CD8-positive, alpha-beta memory T cell (primary cell): ENCODE measurements around the gene PGBD1. TPM values are rescaled to one million over a fixed set of nuclear protein-coding genes. Genes with fewer than 3 reads are reported as not detected.

Experiments
- CTCF ChIA-PET: fragments of 350-600 bp; sonication (Branson Sonifier 250); formaldehyde crosslinking; loops from one replicate; lab custom pipeline; 2021; ENCODE audit warnings: antibody characterized with exemption; lab: Charles Lee
- POLR2A ChIA-PET: fragments of 350-600 bp; sonication (Branson Sonifier 250); formaldehyde crosslinking; loops from one replicate; lab custom pipeline; 2021; ENCODE audit warnings: antibody characterized with exemption; lab: Charles Lee
- DNase-seq, 5 donors: peaks; one replicate each; pipeline versions ENCODE4 v3.0.0 to v3.0.0-alpha.2; 2020 to 2022; ENCODE audit warnings: mixed read lengths in 1 of 5
- H3K27ac ChIP-seq: one replicate; pipeline ENCODE4 v1.7.0; 2013; ENCODE audit warnings: low read depth, mild to moderate bottlenecking, low read length, moderate library complexity
- H3K27me3 ChIP-seq: 2 replicates; pipeline ENCODE4 v1.7.0; 2013; ENCODE audit warnings: low read length, mild to moderate bottlenecking; ENCODE audit not compliant: insufficient read depth, poor library complexity, severe bottlenecking
- H3K36me3 ChIP-seq: 2 replicates; pipeline ENCODE4 v1.7.0; 2013; ENCODE audit warnings: mild to moderate bottlenecking, low read length, moderate library complexity; ENCODE audit not compliant: insufficient read depth
- H3K4me1 ChIP-seq: 2 replicates; pipeline ENCODE4 v1.7.0; 2013; ENCODE audit warnings: mild to moderate bottlenecking, low read length, moderate library complexity; ENCODE audit not compliant: insufficient read depth
- H3K4me3 ChIP-seq: 2 replicates; pipeline ENCODE4 v1.7.0; 2013; ENCODE audit warnings: mild to moderate bottlenecking, low read length
- H3K9me3 ChIP-seq: 2 replicates; pipeline ENCODE4 v1.7.0; 2013; ENCODE audit warnings: mild to moderate bottlenecking, low read length
- H3K27ac Mint-ChIP-seq, 8 donors: one replicate each; pipeline ENCODE4 v1.8.0; 2020 to 2021; ENCODE audit warnings: mixed read lengths in 8 of 8, mild to moderate bottlenecking in 6 of 8, inconsistent platforms in 3 of 8, moderate library complexity in 3 of 8
- H3K27me3 Mint-ChIP-seq, 2 donors: one replicate each; pipeline ENCODE4 v1.8.0; 2020 to 2021; ENCODE audit warnings: mixed read lengths in 2 of 2, mild to moderate bottlenecking in 1 of 2, moderate library complexity in 1 of 2
- H3K36me3 Mint-ChIP-seq, 3 donors: one replicate each; pipeline ENCODE4 v1.8.0; 2020 to 2021; ENCODE audit warnings: mixed read lengths in 3 of 3, inconsistent platforms in 1 of 3, mild to moderate bottlenecking in 1 of 3
- H3K4me1 Mint-ChIP-seq, 3 donors: one replicate each; pipeline ENCODE4 v1.8.0; 2020 to 2021; ENCODE audit warnings: mixed read lengths in 3 of 3, inconsistent platforms in 1 of 3, mild to moderate bottlenecking in 1 of 3
- H3K4me3 Mint-ChIP-seq, 7 donors: one replicate each; pipeline ENCODE4 v1.8.0; 2020 to 2021; ENCODE audit warnings: mixed read lengths in 7 of 7, mild to moderate bottlenecking in 6 of 7, moderate library complexity in 4 of 7, inconsistent platforms in 2 of 7
- H3K9me3 Mint-ChIP-seq, 5 donors: one replicate each; pipeline ENCODE4 v1.8.0; 2020 to 2022; ENCODE audit warnings: mixed read lengths in 5 of 5, mild to moderate bottlenecking in 3 of 5, moderate library complexity in 2 of 5, inconsistent platforms in 1 of 5
- polyA plus RNA-seq: library from polyadenylated mRNA; unstranded; fragments of 300-500 nt; fragmentation: Illumina TruSeq; gene quantifications from one replicate; pipeline ENCODE4 v1.2.3, GENCODE V29; 2021
- total RNA-seq, 2 experiments: library from RNA; stranded (reverse); gene quantifications; one replicate each; pipeline ENCODE4 v1.2.3, GENCODE V29; 2021

Gene PGBD1
- total and polyA plus RNA-seq, 3 experiments from 2014 or later: 0.87 to 5.4 (median 4.6) TPM

DNA sequence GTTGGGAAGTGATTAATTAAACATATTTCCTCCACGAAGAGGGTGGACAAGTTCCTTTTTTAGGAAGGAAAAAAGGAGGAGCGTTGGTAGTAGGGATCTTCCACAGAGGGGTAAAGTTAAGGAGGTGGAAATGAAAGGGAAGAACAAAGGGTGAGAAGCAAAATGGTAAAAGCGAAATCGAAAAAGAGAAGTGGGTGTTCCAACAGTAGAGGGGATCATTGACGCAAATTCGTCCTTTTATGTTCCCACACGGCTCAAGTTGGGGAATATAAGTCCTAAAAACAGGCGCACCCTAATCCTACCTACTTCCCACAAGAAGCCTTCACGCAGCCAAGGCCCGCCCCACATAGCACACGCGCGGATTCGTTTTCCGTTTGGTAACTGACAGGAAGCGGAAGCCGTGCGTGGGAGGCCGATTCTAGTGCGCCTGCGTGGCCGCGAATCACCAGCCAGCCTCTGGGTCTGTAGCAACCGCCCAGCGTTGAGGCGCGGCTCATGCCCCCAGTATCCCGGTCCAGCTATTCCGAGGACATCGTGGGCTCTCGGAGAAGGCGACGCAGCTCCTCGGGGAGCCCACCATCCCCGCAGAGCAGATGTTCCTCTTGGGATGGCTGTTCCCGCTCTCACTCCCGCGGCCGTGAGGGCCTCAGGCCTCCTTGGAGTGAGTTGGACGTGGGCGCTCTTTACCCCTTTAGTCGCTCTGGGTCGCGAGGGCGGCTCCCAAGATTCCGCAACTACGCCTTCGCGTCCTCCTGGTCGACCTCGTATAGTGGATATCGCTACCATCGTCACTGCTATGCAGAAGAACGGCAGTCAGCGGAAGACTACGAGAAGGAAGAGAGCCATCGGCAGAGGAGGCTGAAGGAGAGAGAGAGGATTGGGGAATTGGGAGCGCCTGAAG lies 22.2 kb upstream of the PGBD1 start, which contains the start of gene NKAPL:
Gene NKAPL (plus strand): TSS at position 421 of the 901 bp plus-strand sequence. CDS start 75 bp downstream, at position 496.
- peaks cover 0 to 8% (median 4%) of the 10 kb centered on the region in 3 donors for H3K36me3 Mint-ChIP-seq
- H3K9me3 Mint-ChIP-seq: peaks cover 0 to 3% (median 2%) of the 10 kb centered on the region in 5 donors
- no peaks in the 10 kb centered on the region for H3K36me3 ChIP-seq
- peaks cover 0 to 5% (median 3%) of the 10 kb centered on the region in 3 donors for H3K4me1 Mint-ChIP-seq
- H3K4me3 Mint-ChIP-seq: peak within 1 kb of the TSS in 6 of 7 donors; percentile 21 to 65 (median 40)
- peak within 1 kb of the TSS; percentile 23 for H3K4me3 ChIP-seq
- H3K27me3 Mint-ChIP-seq: peaks cover 4 to 23% of the 10 kb centered on the region in 2 donors
- ChIA-PET POLR2A (interaction anchor here (1.5 kb wide), 1 partner anchor 8 kb away, joined by 3 read pairs; the partner anchor contains the start of gene ZSCAN26), CTCF (no interaction called here)
- H3K27me3 ChIP-seq: no peaks in the 10 kb centered on the region
- peak within 1 kb of the TSS in 2 of 8 donors; percentile 26 to 37 for H3K27ac Mint-ChIP-seq
- H3K4me1 ChIP-seq: peaks cover 6% of the 10 kb centered on the region
- H3K9me3 ChIP-seq: no peaks in the 10 kb centered on the region
- DNase-seq: peak in 4 of 5 donors; percentile 9 to 60 (median 32)
- H3K27ac ChIP-seq: no peak within 1 kb of the TSS

GRCh38 chr6:28263922-28264321 lies 17.4 kb upstream of the PGBD1 start:
- Mint-ChIP-seq H3K27me3 (peaks cover 4 to 9% of the 10 kb centered on the region in 2 donors), H3K4me3 (peak overlapping the region in 1 of 7 donors; percentile 9), H3K27ac (no peak overlapping the region), H3K36me3 (no peaks in the 10 kb centered on the region), H3K4me1 (peaks cover 0 to 6% (median 2%) of the 10 kb centered on the region in 3 donors), H3K9me3 (peaks cover 0 to 2% (median 0%) of the 10 kb centered on the region in 5 donors)
- no peaks in the 10 kb centered on the region for H3K9me3 ChIP-seq
- DNase-seq: no peak
- no peaks in the 10 kb centered on the region for H3K36me3 ChIP-seq
- H3K4me1 ChIP-seq: peaks cover 18% of the 10 kb centered on the region
- no peaks in the 10 kb centered on the region for H3K27me3 ChIP-seq
- H3K4me3 ChIP-seq: no peak overlapping the region
- CTCF ChIA-PET: interaction anchor here (1.2 kb wide), 1 partner anchor 11 kb away, joined by 4 read pairs; the partner anchor contains the start of gene ZKSCAN4
- POLR2A ChIA-PET: interaction anchor here (1.0 kb wide), 1 partner anchor 20 kb away, joined by 3 read pairs; no protein-coding TSS in a partner anchor
- no peak overlapping the region for H3K27ac ChIP-seq

DNA sequence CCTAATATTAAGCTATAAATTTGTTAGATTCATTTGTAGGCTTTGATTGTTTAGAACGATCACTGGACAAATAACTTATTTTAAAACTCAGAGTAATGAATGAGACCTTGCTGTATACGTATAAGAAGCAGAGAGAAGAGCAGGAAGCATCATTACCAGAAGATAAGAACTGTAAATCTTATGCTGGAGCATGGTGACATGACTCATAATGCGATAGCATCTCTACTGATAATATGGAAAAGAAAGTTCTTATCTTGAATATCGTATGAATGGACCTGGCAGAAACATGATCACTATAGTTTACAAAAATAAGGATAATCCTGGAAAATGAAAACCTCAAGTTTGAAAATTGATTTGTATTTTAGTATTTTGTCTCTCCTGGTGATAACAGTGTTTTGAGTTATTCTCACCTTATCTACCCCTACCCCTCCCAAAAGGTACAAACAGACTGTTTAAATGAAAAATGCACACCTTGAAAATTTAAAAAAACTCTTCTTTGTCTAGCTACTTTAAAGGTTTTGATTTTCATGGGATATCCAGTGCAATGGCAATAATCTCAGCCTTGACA lies 16.5 kb upstream of the PGBD1 start:
- H3K9me3 ChIP-seq: no peaks in the 10 kb centered on the region
- H3K9me3 Mint-ChIP-seq: peaks cover 0 to under 1% (median 0%) of the 10 kb centered on the region in 5 donors
- H3K27ac ChIP-seq: no peak overlapping the region
- H3K4me1 ChIP-seq: peaks cover 18% of the 10 kb centered on the region
- no peaks in the 10 kb centered on the region for H3K36me3 Mint-ChIP-seq
- peaks cover 4 to 8% (median 7%) of the 10 kb centered on the region in 3 donors for H3K4me1 Mint-ChIP-seq
- H3K36me3 ChIP-seq: no peaks in the 10 kb centered on the region
- CTCF ChIA-PET: no interaction called here
- no peak overlapping the region for H3K4me3 ChIP-seq
- peak overlapping the region in 1 of 7 donors; percentile 36 for H3K4me3 Mint-ChIP-seq
- H3K27ac Mint-ChIP-seq: no peak overlapping the region
- DNase-seq: no peak
- POLR2A ChIA-PET: interaction anchor here (1.1 kb wide), 1 partner anchor 10 kb away, joined by 3 read pairs; no protein-coding TSS in a partner anchor
- no peaks in the 10 kb centered on the region for H3K27me3 ChIP-seq
- peaks cover 4% of the 10 kb centered on the region in 2 donors for H3K27me3 Mint-ChIP-seq

DNA sequence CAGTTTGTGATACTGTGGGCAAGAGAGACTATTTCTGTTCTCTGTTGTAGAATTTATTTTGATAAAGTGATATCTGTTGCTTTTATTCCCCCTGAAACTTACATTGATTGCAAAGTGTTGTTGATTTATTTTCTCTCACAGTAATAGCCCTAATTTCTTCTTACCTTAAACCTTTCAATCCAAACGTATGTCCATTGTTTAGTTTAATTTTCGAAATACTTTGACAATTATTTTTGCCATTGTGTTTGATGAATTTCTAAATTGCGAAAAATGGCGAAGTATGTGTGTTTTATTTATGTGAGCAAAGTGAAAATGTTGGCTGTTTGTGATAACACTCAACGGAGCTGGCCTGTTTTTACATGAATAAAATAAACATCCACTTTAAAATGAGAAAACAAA lies 14.8 kb upstream of the PGBD1 start:
- no peak for DNase-seq
- Histone ChIP-seq H3K9me3 (no peaks in the 10 kb centered on the region), H3K27ac (peak overlapping the region; percentile 81), H3K4me3 (peak overlapping the region; percentile 90), H3K36me3 (no peaks in the 10 kb centered on the region), H3K27me3 (no peaks in the 10 kb centered on the region), H3K4me1 (peaks cover 18% of the 10 kb centered on the region)
- peaks cover 0 to 2% (median 2%) of the 10 kb centered on the region in 3 donors for H3K36me3 Mint-ChIP-seq
- peaks cover 0 to 4% of the 10 kb centered on the region in 2 donors for H3K27me3 Mint-ChIP-seq
- no peak overlapping the region for H3K4me3 Mint-ChIP-seq
- ChIA-PET CTCF (interaction anchor here (0.9 to 3.7 kb wide), 7 partner anchors 14 to 142 kb away, joined by 3 to 22 read pairs (median 3); partner anchors contain the start of genes ZKSCAN4, ZKSCAN8 and ZSCAN16), POLR2A (interaction anchor here (0.5 to 1.9 kb wide), 10 partner anchors 9 to 1734 kb away, joined by 3 to 18 read pairs (median 6); partner anchors contain the start of genes PGBD1, ZKSCAN3, ZKSCAN4 and ZSCAN31)
- H3K9me3 Mint-ChIP-seq: no peaks in the 10 kb centered on the region
- H3K4me1 Mint-ChIP-seq: peaks cover 14 to 20% (median 17%) of the 10 kb centered on the region in 3 donors
- no peak overlapping the region for H3K27ac Mint-ChIP-seq

GRCh38 chr6:28266962-28267694 lies 14.2 kb upstream of the PGBD1 start, which contains the start of gene ZSCAN26:
Gene ZSCAN26 (plus strand): TSS chr6:28267143. CDS start chr6:28271920, 4,777 bp downstream.
- Histone ChIP-seq H3K27me3 (no peaks in the 10 kb centered on the region), H3K27ac (peak within 1 kb of the TSS; percentile 81), H3K36me3 (peaks cover 5% of the 10 kb centered on the region), H3K4me3 (peak within 1 kb of the TSS; percentile 90), H3K9me3 (no peaks in the 10 kb centered on the region), H3K4me1 (peaks cover 18% of the 10 kb centered on the region)
- ChIA-PET CTCF (interaction anchor here (0.9 to 3.7 kb wide), 7 partner anchors 13 to 143 kb away, joined by 3 to 22 read pairs (median 3); partner anchors contain the start of genes ZKSCAN4, ZKSCAN8 and ZSCAN16), POLR2A (interaction anchor here (0.5 to 1.9 kb wide), 12 partner anchors 9 to 1734 kb away, joined by 3 to 18 read pairs (median 5); partner anchors contain the start of genes PGBD1, ZKSCAN3, ZKSCAN4 and ZKSCAN8)
- no peaks in the 10 kb centered on the region for H3K9me3 Mint-ChIP-seq
- no peak within 1 kb of the TSS for H3K4me3 Mint-ChIP-seq
- H3K27me3 Mint-ChIP-seq: peaks cover 0 to 4% of the 10 kb centered on the region in 2 donors
- no peak within 1 kb of the TSS for H3K27ac Mint-ChIP-seq
- DNase-seq: peak; percentile 55 to 91 (median 83)
- peaks cover 0 to 8% (median 2%) of the 10 kb centered on the region in 3 donors for H3K36me3 Mint-ChIP-seq
- H3K4me1 Mint-ChIP-seq: peaks cover 14 to 20% (median 17%) of the 10 kb centered on the region in 3 donors

GRCh38 chr6:28267695-28268059 lies 13.7 kb upstream of the PGBD1 start:
- H3K36me3 Mint-ChIP-seq: peaks cover 0 to 13% (median 2%) of the 10 kb centered on the region in 3 donors
- H3K4me3 ChIP-seq: peak overlapping the region; percentile 90
- H3K27ac Mint-ChIP-seq: no peak overlapping the region
- CTCF ChIA-PET: interaction anchor here (0.9 to 3.7 kb wide), 5 partner anchors 13 to 163 kb away, joined by 3 to 22 read pairs (median 3); partner anchors contain the start of gene ZSCAN16
- peak overlapping the region; percentile 81 for H3K27ac ChIP-seq
- H3K27me3 ChIP-seq: no peaks in the 10 kb centered on the region
- POLR2A ChIA-PET: interaction anchor here (0.7 to 1.9 kb wide), 7 partner anchors 9 to 430 kb away, joined by 3 to 18 read pairs (median 8); partner anchors contain the start of genes PGBD1, ZKSCAN3, ZKSCAN4 and ZKSCAN8
- peaks cover 11% of the 10 kb centered on the region for H3K36me3 ChIP-seq
- H3K4me1 ChIP-seq: peaks cover 18% of the 10 kb centered on the region
- H3K4me1 Mint-ChIP-seq: peaks cover 14 to 20% (median 17%) of the 10 kb centered on the region in 3 donors
- no peaks in the 10 kb centered on the region for H3K9me3 ChIP-seq
- DNase-seq: no peak
- no peaks in the 10 kb centered on the region for H3K9me3 Mint-ChIP-seq
- H3K27me3 Mint-ChIP-seq: peaks cover 0 to 4% of the 10 kb centered on the region in 2 donors
- H3K4me3 Mint-ChIP-seq: no peak overlapping the region
